Sigmoid colon (tissue), 4 donors: Measurements from ENCODE around the gene COL4A3.

Experiments used
- EP300 ChIP-seq, 4 donors: sonication (generic); formaldehyde crosslinking; IDR thresholded peaks; one replicate each; pipeline ENCODE4 v1.6.1; 2017; ENCODE audit warnings: antibody characterized with exemption in 4 of 4
- TF ChIP-seq, protein P1 (sequence below), 4 experiments: fragments of 450-650 bp in 3 of 4; fragments of 200-600 bp in 1 of 4; IDR thresholded peaks; one replicate each; pipeline ENCODE4 v1.5.1; 2016 to 2019; ENCODE audit warnings: antibody characterized with exemption in 4 of 4, mild to moderate bottlenecking in 3 of 4, moderate library complexity in 2 of 4

DNA sequence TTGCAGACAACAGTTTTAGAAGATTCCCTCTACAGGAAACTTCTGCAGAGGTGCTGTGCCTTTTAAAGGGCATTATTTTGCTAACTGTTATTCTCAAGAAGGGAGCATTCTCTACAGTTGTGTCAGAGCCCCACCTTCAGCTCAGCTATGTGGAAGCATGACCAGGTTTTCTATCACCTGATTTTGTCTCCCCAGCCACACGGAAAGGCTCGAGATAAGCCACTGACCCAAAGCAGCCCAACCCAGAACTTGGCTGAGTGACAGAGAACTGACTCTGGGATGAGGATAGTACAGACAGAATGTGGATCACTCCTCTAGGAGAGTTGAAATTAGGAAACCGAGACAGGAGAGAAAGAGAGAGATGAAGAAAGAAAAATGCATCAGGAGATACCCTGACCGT lies 11.1 kb upstream of the COL4A3 start:
- TF ChIP-seq, protein P1, sequence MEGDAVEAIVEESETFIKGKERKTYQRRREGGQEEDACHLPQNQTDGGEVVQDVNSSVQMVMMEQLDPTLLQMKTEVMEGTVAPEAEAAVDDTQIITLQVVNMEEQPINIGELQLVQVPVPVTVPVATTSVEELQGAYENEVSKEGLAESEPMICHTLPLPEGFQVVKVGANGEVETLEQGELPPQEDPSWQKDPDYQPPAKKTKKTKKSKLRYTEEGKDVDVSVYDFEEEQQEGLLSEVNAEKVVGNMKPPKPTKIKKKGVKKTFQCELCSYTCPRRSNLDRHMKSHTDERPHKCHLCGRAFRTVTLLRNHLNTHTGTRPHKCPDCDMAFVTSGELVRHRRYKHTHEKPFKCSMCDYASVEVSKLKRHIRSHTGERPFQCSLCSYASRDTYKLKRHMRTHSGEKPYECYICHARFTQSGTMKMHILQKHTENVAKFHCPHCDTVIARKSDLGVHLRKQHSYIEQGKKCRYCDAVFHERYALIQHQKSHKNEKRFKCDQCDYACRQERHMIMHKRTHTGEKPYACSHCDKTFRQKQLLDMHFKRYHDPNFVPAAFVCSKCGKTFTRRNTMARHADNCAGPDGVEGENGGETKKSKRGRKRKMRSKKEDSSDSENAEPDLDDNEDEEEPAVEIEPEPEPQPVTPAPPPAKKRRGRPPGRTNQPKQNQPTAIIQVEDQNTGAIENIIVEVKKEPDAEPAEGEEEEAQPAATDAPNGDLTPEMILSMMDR (IDR thresholded peaks at IDR 0.05): no peak
- no peak for TF ChIP-seq EP300 (IDR thresholded peaks at IDR 0.05)
